Prostate gland (tissue), 2 donors: ENCODE data around the gene TAS2R40.

ENCODE experiments used
- POLR2A ChIP-seq: fragments of 450-650 bp; IDR thresholded peaks from one replicate; pipeline ENCODE4 v1.6.1; 2016; ENCODE audit warnings: antibody characterized with exemption, mild to moderate bottlenecking
- TF ChIP-seq, protein P1 (sequence below), 4 experiments: fragments of 200-600 bp in 2 of 4; fragments of 450-650 bp in 2 of 4; sonication (generic) in 2 of 4; IDR thresholded peaks; 1 replicate in 3 of 4; 2 replicates in 1 of 4; pipeline ENCODE4 v1.5.1; 2016 to 2019; ENCODE audit warnings: antibody characterized with exemption in 4 of 4, mild to moderate bottlenecking in 2 of 4, moderate library complexity in 2 of 4

DNA sequence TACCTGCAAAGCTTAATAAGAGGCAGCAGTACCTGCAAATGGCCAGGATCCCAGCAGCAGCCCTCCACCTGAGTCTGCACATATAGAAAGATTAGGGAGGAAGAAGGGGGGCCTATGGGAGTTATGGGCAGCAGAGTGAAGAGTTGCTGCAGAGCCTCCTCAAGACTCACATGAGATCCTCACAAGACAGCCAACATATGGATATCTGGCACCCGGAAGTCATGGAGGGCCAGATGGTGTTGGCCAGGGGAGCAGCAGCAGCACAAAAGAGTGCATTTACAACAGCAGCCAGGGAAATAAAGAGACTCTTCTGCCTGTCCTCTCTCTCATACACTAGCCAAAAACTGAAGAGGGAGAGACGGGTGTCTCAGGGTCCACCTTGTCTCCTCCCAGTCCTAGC lies 4.0 kb upstream of the TAS2R40 start:
- TF ChIP-seq, protein P1, sequence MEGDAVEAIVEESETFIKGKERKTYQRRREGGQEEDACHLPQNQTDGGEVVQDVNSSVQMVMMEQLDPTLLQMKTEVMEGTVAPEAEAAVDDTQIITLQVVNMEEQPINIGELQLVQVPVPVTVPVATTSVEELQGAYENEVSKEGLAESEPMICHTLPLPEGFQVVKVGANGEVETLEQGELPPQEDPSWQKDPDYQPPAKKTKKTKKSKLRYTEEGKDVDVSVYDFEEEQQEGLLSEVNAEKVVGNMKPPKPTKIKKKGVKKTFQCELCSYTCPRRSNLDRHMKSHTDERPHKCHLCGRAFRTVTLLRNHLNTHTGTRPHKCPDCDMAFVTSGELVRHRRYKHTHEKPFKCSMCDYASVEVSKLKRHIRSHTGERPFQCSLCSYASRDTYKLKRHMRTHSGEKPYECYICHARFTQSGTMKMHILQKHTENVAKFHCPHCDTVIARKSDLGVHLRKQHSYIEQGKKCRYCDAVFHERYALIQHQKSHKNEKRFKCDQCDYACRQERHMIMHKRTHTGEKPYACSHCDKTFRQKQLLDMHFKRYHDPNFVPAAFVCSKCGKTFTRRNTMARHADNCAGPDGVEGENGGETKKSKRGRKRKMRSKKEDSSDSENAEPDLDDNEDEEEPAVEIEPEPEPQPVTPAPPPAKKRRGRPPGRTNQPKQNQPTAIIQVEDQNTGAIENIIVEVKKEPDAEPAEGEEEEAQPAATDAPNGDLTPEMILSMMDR (IDR thresholded peaks at IDR 0.05) = no peak
- no peak for TF ChIP-seq POLR2A
